Measurements from ENCODE around the gene LCLAT1. TPM values are rescaled to one million over a fixed set of nuclear protein-coding genes. Genes with fewer than 3 reads are reported as not detected.

The LCLAT1 gene
- total RNA-seq, 1 donor from 2014 or later, result 29.3 TPM

DNA sequence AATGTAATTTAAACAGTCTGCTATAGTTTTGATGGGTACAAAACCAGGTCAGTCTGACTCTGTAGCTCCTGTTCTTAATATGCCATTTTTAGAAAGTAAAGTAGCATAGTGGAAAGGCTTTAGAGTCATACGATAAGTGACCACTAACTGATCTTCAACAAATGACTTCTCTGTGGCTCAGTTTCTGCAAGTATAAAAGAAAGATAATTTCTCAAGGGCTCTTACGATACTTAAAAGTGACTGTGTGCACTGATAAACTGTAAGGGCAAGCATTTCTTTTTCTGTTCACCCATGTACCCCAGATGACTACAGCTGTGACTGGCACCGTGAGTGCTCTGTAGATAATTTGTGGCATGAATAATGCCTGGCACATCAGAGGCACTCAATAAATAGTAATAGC lies 178.7 kb downstream of the LCLAT1 start:
- peaks cover 5% of the 10 kb centered on the region for H3K4me1 Mint-ChIP-seq (ENCODE audit: low read depth)
- H3K36me3 Mint-ChIP-seq (ENCODE audit: insufficient read depth), result peaks cover 10% of the 10 kb centered on the region
- TF ChIP-seq, protein P1, sequence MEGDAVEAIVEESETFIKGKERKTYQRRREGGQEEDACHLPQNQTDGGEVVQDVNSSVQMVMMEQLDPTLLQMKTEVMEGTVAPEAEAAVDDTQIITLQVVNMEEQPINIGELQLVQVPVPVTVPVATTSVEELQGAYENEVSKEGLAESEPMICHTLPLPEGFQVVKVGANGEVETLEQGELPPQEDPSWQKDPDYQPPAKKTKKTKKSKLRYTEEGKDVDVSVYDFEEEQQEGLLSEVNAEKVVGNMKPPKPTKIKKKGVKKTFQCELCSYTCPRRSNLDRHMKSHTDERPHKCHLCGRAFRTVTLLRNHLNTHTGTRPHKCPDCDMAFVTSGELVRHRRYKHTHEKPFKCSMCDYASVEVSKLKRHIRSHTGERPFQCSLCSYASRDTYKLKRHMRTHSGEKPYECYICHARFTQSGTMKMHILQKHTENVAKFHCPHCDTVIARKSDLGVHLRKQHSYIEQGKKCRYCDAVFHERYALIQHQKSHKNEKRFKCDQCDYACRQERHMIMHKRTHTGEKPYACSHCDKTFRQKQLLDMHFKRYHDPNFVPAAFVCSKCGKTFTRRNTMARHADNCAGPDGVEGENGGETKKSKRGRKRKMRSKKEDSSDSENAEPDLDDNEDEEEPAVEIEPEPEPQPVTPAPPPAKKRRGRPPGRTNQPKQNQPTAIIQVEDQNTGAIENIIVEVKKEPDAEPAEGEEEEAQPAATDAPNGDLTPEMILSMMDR (IDR thresholded peaks at IDR 0.05; ENCODE audit: unreplicated experiment), result no peak
- H3K9me3 Mint-ChIP-seq (ENCODE audit: low read depth), result peaks cover 7% of the 10 kb centered on the region
- no peak overlapping the region for H3K4me3 Mint-ChIP-seq (ENCODE audit: low read depth)
- no peak for DNase-seq (ENCODE audit: low spot score, unreplicated experiment)
- H3K27ac Mint-ChIP-seq, result no peak overlapping the region
- no peaks in the 10 kb centered on the region for H3K27me3 Mint-ChIP-seq

- Mint-ChIP-seq H3K9me3 (ENCODE audit: low read depth) (peaks cover 7% of the 10 kb centered on the region), H3K27me3 (no peaks in the 10 kb centered on the region), H3K27ac (no peak overlapping the region), H3K4me1 (ENCODE audit: low read depth) (peaks cover 5% of the 10 kb centered on the region), H3K36me3 (ENCODE audit: insufficient read depth) (peaks cover 6% of the 10 kb centered on the region), H3K4me3 (ENCODE audit: low read depth) (no peak overlapping the region)
- DNase-seq (ENCODE audit: low spot score, unreplicated experiment), result no peak
- TF ChIP-seq, protein P1 (IDR thresholded peaks at IDR 0.05; ENCODE audit: unreplicated experiment), result no peak
Observed at GRCh38 chr2:30626397-30626796, 179.4 kb downstream of the LCLAT1 start.

GRCh38 chr2:30627151-30627550 lies 180.1 kb downstream of the LCLAT1 start:
- TF ChIP-seq, protein P1 (IDR thresholded peaks at IDR 0.05; ENCODE audit: unreplicated experiment), result no peak
- H3K27me3 Mint-ChIP-seq, result no peaks in the 10 kb centered on the region
- peaks cover 3% of the 10 kb centered on the region for H3K4me1 Mint-ChIP-seq (ENCODE audit: low read depth)
- H3K36me3 Mint-ChIP-seq (ENCODE audit: insufficient read depth), result peaks cover 3% of the 10 kb centered on the region
- no peak overlapping the region for H3K4me3 Mint-ChIP-seq (ENCODE audit: low read depth)
- DNase-seq (ENCODE audit: low spot score, unreplicated experiment), result no peak
- H3K27ac Mint-ChIP-seq, result no peak overlapping the region
- H3K9me3 Mint-ChIP-seq (ENCODE audit: low read depth), result peaks cover 7% of the 10 kb centered on the region

DNA sequence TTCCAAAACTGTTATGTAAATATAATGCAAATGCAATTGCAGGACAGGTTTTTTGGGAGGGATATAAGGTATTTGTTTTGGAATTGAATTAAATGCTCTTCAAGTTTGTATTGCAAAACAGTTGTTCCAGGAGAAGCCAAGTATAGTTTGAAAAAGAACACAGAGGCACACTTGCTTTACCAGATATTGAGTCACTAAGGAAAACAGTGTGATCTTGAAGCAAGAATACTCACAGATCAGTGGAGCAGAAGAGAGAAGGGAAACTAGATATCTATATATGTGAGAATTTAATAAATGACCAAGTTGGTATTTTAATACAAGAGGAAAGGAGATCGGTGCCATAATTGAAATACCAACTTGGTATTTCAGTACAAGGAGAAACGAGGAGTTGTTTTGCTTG lies 181.3 kb downstream of the LCLAT1 start:
- Mint-ChIP-seq H3K36me3 (ENCODE audit: insufficient read depth) (peaks cover 3% of the 10 kb centered on the region), H3K9me3 (ENCODE audit: low read depth) (peaks cover 5% of the 10 kb centered on the region), H3K4me3 (ENCODE audit: low read depth) (no peak overlapping the region), H3K27me3 (no peaks in the 10 kb centered on the region), H3K4me1 (ENCODE audit: low read depth) (no peaks in the 10 kb centered on the region), H3K27ac (no peak overlapping the region)
- DNase-seq (ENCODE audit: low spot score, unreplicated experiment), result no peak
- TF ChIP-seq, protein P1 (IDR thresholded peaks at IDR 0.05; ENCODE audit: unreplicated experiment), result no peak

- TF ChIP-seq, protein P1 (IDR thresholded peaks at IDR 0.05; ENCODE audit: unreplicated experiment), result no peak
- no peaks in the 10 kb centered on the region for H3K4me1 Mint-ChIP-seq (ENCODE audit: low read depth)
- H3K27ac Mint-ChIP-seq, result no peak overlapping the region
- H3K36me3 Mint-ChIP-seq (ENCODE audit: insufficient read depth), result peaks cover 1% of the 10 kb centered on the region
- no peak for DNase-seq (ENCODE audit: low spot score, unreplicated experiment)
- H3K9me3 Mint-ChIP-seq (ENCODE audit: low read depth), result no peaks in the 10 kb centered on the region
- no peaks in the 10 kb centered on the region for H3K27me3 Mint-ChIP-seq
- H3K4me3 Mint-ChIP-seq (ENCODE audit: low read depth), result no peak overlapping the region
Observed at GRCh38 chr2:30629866-30630265, 182.8 kb downstream of the LCLAT1 start.

All from progenitor cell of endocrine pancreas (in vitro differentiated cells).